Activated effector memory CD4-positive, alpha-beta T cell treated with Interleukin-2 at 50 U/mL for 16 hours (primary cell): ENCODE results near the gene TOM1L1.

Experiments
- DNase-seq: peaks from one replicate; pipeline ENCODE4 v3.0.0-alpha.2; 2020

The TOM1L1 gene

DNA sequence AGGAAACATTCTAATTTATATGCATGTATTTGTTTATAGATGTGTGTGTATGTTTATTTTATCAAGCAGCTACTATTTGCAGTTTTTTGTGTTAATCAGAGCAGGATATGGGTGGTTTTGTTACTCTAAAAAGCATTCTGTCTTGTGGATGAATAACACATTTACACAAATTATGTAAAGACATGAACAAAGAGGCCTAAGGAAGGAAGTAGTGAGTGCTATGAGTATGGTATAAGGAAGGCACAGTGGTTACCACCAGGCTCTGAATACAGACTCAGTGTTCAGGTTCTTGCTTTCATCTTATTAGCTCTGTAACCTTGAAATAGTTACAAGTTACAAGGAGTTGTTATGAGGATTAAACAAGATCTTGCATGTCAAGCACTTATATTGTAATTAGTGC is 101.8 kb downstream of the TOM1L1 start:
- DNase-seq: no peak

DNA sequence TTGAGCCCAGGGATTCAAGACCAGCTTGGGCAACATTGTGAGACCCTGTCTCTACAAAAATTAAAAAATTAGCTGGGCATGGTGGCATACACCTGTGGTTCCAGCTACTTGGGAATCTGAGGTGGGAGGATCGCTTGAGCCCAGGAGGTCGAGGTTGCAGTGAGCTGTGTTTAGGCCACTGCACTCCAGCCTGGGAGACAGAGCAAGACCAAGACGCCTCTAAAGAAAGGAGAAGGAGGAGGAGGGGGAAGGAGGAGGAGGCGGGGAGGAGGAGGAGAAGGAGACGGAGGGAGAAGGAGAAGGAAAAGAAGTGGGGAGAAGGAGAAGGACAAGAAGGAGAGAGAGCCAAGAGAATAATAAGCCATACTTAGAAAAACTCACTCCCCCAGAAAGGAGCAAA is 103.8 kb downstream of the TOM1L1 start:
- no peak for DNase-seq

- DNase-seq: no peak
Observed at GRCh38 chr17:55005520-55005919, 104.9 kb downstream of the TOM1L1 start.
